Measurements from ENCODE around the gene ACBD4.

GRCh38 chr17:45106096-45106495, 29.4 kb upstream of the ACBD4 start:
- TF ChIP-seq, protein P1, sequence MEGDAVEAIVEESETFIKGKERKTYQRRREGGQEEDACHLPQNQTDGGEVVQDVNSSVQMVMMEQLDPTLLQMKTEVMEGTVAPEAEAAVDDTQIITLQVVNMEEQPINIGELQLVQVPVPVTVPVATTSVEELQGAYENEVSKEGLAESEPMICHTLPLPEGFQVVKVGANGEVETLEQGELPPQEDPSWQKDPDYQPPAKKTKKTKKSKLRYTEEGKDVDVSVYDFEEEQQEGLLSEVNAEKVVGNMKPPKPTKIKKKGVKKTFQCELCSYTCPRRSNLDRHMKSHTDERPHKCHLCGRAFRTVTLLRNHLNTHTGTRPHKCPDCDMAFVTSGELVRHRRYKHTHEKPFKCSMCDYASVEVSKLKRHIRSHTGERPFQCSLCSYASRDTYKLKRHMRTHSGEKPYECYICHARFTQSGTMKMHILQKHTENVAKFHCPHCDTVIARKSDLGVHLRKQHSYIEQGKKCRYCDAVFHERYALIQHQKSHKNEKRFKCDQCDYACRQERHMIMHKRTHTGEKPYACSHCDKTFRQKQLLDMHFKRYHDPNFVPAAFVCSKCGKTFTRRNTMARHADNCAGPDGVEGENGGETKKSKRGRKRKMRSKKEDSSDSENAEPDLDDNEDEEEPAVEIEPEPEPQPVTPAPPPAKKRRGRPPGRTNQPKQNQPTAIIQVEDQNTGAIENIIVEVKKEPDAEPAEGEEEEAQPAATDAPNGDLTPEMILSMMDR (IDR thresholded peaks at IDR 0.05; ENCODE audit: insufficient read depth, low read depth, low read length): no peak
- no peak for TF ChIP-seq EZH2 (IDR thresholded peaks at IDR 0.05; ENCODE audit: insufficient read depth, low read length)
